ENCODE measurements around the gene SCN4A. TPM values are rescaled to one million over a fixed set of nuclear protein-coding genes. Genes with fewer than 3 reads are reported as not detected.
A peak's percentile ranks its signal among the peaks of the same experiment; 100 is the strongest.

Gene SCN4A
- total RNA-seq, 1 donor from 2014 or later, result 3.5 TPM

DNA sequence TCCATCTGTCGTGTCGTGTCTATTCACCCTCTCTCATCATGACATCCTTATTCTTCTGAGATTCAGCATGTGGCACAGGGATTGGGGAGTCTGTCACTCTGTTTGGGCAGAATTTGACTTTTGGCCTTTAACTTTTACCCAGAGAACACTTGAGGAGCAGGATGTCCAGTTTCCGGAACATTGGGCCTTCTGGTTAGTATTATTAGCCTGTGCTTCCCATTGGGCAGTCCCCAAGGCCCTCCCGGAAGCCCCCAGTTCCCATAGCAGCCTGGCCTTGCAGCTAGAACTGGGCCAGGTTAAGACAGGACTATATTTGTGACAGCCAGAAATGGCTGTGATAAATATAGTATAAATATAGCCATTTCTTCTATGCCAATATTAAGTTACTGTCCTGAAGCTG lies 9.6 kb downstream of the SCN4A start:
- ATAC-seq (peak; percentile 8), DNase-seq (ENCODE audit: low spot score) (no peak)
- intact Hi-C loops (cut with DNase I), result no loop called here

DNA sequence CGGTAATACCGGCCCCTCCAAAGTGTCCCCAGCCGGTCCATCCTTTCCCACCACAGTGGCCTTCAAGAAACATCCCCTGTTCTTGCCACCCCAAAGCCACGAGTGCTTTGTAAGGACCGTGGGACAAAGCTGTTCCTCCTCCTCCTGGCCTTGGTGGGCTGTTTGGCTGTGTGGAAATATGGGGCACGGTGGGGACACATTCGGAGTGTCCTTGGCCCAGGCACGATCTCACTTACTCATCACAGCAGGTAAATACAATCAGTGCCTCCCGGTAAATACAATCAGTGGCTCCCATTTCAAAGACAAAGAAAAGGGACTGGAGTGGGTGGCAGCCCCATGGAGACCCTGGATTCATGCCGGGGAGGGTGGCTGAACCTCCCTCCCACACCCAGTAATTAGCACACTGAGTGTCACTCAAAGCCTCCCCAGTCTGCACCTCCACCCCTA lies 10.4 kb downstream of the SCN4A start:
- intact Hi-C loops (cut with DNase I), result no loop called here
- DNase-seq (ENCODE audit: low spot score) (no peak), ATAC-seq (no peak)

DNA sequence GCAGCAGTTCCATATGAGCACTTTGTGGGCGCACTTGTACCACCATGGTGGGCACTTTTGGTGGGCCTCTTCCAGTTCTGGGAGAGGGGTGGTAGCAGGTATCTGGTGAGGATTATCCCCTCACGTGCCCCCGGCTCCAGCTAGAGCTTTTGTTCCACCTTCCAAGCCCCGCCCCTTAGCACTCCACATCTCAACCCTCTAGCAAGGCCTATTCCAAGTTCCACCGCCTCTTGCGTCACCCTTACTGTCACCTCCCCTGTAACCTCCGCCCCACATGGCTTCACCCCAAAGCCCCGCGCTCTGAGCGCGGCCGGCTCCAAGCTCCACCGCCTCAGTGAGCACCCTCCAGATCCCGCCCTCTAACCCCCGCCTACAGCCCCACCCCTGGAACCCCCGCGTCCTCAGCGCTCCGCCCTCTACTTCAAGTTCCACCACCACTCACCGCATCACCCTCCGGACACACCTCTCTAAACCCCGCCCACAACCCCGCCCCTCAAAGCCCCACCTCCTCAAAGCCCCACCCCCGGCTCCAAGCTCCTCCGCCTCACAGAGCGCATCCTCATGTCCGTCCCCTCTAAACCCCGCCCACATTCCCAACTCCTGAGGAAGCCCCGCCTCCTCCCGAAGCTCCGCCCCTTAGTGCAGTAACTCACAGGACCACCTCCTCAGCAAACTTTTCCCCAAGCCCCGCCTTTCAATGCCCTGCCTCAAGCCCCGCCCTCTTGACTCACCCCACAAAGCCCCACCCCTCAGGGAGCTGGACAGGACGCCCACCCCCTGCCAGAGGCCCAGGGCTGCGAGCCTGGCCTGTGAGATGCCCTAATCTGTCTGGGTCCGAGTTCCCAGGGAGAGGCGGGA lies 11.1 kb downstream of the SCN4A start:
- intact Hi-C loops (cut with DNase I), result no loop called here
- DNase-seq (ENCODE audit: low spot score) (peak; percentile 76), ATAC-seq (peak; percentile 80)

DNA sequence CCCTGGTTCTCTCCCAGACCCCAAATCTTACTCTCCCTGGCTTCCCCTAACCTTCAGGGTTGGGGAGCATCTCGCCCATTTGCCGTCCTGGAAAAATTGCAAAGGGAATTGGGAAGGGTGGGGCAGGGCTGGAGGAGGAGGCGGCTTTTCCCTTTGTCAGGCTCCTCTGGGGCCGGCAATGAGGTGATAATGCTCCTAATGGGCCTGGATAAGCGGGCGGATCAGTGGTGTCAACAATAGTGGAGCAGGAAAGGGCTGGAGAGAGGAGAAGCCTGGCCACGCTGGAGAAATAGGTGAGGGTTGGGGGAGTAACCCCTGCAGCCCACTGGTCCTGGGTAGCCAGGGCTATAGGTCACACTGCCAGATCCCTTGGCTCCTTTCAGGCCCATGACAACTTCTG lies 12.3 kb downstream of the SCN4A start:
- DNase-seq (ENCODE audit: low spot score) (no peak), ATAC-seq (no peak)
- intact Hi-C loops (cut with DNase I), result no loop called here

DNA sequence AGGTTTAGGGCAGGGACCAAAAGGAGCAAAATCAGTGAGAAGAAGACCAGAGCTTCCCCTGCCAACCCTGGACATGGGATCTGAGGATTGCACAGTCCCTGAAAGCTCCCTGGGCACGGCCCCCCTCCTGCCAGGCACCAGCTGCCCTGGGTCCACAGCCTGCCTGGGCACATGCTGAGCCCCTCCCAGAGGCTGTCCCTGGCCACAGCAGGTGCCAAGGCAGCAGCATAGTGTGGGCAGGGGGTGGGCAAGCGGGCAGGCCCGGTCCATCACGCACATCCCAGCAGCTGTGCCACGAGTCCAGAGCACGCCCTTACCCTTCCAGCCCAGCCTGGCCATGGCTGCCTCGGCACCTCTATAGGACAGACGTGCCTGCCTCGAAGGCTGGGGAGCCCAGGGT lies 12.7 kb downstream of the SCN4A start:
- DNase-seq (ENCODE audit: low spot score) (no peak), ATAC-seq (no peak)
- intact Hi-C loops (cut with DNase I), result no loop called here

DNA sequence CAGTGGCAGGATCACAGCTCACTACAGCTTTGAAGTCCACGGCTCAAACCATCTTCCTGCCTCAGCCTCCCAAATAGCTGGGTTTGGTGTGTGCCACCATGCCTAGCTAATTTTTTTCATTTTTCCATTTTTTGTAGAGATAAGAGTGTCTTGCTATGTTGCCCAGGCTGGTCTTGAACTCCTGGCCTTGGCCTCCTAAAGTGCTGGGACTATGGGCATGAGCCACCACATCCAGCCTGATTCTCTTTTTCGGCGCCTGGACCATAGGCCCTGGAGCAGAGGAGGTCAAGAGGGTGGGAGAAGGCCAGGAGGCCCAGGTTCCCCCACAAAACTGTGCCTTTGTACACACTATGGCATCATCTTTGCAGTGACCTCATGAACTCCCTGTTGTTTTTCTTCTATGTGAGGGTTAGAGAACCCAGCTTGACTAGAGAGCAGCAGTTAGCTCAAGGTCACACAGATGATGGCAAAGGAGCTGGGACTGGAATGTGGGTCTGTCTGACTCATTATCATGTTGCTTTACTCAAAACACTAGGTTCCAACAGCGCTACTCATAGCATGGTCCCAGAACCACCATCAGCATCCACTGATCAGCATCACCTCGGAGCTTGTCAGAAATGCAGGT lies 16.3 kb downstream of the SCN4A start:
- intact Hi-C loops (cut with DNase I), result no loop called here
- no peak for DNase-seq (ENCODE audit: low spot score)
- ATAC-seq, result no peak

DNA sequence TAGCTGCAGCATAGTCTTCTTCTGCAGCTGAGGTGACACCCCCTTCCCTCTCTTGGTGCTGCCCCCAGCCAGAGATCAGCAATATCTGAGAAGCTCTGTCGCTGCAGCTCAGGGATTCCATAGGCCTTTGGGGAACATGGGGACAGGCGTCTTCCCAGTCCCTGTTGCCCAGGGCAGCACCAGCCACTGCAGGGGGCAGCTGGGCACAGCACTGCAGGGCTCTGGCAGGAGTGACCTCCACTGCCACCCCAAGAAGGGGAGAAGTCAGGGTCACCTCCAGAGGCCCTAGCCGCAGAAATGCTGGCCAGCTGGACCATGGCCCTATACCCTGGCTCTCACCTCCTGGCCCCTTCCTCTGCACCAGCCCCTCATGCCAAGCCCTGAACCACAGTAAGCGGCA lies 16.9 kb downstream of the SCN4A start:
- intact Hi-C loops (cut with DNase I), result no loop called here
- ATAC-seq (no peak), DNase-seq (ENCODE audit: low spot score) (no peak)

DNA sequence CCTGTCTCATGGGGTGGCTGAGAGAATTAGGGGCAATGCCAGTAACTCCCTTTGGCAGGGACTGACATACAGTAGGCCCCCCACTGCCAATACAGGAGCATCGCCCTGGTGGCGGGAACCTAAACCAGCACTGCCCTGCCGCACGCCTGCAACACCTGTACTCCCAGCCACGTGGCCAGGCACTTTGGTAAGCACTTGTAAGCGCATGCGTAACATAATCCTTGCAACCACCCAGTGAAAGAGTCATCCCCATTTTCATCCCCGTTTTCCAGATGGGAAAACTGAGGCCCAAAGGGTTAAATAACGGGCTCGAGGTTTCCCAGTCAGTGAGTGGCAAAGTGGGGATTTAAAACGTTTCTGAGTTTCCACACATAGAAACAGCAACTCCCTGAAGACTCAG lies 17.5 kb downstream of the SCN4A start:
- ATAC-seq, result no peak
- intact Hi-C loops (cut with DNase I), result no loop called here
- DNase-seq (ENCODE audit: low spot score), result no peak

DNA sequence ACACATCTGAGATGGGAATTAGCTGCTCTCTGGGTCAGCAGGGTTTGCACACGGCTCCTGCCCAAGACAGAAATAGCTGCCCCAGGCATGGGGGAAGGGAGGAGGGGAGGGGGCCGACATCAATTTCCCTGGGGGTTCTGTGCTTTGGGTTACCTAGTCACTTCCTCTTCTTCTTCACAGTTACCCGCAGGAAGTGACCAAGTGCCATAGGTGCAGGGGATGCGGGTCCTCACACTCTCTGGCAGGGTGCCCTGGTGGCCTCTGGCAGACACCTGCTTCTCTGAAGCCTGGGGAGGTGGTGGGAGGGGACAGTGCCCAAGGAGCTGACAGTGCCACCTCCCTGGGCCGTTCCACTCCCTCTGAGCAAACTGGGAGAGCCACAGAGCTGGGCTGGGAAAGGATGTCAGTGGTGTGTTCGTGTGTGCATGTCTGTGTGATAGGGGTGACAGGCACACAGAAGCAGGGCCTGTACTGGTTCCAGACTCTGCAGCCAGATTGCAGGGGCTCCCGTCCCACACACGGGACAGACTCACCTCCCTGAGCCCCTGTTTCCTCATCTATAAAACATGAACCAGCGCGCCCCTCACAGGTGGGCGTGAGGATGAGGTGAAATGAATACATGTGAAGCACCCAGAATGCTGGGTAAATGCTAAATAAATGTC lies 18.2 kb downstream of the SCN4A start:
- intact Hi-C loops (cut with DNase I), result no loop called here
- ATAC-seq (no peak), DNase-seq (ENCODE audit: low spot score) (no peak)

DNA sequence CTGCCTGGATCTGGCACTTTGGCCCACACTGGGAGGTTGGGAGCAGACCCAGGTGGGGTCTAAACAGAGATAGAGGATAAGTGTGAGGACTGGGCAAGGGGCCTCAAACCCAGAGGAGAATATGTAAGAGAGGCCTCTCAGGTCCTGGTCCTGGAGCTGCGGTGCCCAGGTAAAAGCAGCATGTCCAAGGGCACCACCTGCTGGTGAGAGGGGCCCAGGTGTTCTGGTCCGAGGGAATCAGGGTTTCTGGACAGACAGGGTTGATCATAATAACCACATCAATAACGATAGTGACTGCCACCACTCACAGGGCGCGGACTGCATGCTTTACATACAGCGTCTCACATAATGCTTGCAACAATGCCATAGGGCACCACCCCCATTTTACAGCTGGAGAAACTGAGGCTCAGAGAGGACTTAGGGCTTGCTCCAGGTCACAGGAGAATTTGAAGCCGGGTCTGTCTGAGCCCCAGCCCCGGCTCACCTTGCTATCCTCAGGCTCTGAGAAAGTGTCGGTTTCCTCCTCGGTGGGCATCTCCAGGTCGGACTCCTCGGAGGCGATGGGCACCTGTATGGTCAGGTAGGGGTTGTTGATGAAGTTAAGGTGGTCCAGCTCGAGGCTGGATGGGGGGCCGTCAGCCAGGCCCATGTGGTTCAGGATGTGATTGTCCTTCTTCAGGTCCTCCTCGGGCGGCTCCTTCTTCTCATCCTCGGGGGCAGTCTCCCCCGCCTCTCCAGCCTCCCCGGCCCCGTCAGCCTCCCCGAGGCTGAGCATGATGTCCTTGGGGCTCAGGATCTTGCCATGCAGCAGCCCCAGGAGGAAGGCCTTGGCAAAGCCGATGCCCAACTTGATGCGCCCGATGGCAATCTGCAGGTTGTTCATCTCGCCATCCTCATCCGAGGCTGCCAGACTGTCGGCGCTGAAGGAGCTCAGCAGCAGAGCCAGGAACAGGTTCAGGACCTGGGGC lies 21.5 kb downstream of the SCN4A start:
- intact Hi-C loops (cut with DNase I), result no loop called here
- ATAC-seq, result no peak
- DNase-seq (ENCODE audit: low spot score), result no peak

DNA sequence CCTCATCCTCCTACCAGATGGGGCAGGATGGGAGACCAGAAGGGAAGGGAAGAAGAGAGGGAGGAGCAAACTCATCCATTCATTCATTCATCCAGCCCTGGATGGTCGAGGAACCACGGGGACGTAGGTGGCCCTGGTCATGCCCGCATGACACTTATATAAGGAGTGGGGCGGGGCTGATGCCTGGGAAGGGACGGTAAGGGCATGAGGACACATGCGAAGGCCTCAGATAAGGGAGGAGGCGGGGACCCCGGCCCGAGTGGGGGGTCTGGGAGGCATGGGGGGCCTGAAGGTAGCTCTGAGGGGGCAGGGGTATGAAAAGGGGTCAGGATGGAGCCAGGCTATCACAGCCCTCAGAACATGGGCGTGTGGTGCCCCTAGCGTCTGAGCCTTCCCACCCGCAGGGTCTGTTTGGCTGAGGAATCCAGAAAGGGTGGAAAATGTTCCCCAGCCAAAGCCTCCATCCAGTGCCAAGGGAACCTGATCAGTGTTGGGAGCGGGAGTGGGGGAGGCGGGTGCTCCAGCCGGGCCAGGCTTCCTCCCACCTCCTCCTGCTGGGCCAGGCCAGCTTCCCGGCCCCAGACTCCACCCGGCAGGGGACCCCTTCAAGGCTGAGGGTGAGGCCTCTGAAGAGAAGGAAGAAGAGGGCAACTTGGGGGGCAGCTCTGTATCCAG lies 23.0 kb downstream of the SCN4A start:
- intact Hi-C loops (cut with DNase I), result no loop called here
- no peak for DNase-seq (ENCODE audit: low spot score)
- no peak for ATAC-seq

DNA sequence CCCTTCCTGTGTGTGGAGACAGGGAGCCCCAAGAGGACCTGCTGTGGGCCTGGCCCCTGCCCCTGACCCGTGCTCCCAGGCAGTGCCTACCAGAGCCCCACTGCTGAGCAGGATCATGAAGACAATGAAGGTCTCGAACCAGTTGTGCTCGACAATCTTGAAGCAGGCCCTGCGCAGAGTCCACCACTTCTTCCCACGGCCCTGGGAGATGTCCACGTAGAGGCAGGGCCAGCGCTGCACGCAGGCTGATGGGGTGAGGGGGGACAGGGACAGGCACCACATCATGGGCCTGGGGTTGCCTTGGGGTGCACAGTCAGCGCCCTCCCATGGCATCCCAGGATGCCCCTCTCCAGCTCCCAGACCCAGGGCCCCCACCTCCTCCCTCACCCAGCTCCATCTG lies 24.2 kb downstream of the SCN4A start:
- intact Hi-C loops (cut with DNase I), result no loop called here
- ATAC-seq, result no peak
- no peak for DNase-seq (ENCODE audit: low spot score)

DNA sequence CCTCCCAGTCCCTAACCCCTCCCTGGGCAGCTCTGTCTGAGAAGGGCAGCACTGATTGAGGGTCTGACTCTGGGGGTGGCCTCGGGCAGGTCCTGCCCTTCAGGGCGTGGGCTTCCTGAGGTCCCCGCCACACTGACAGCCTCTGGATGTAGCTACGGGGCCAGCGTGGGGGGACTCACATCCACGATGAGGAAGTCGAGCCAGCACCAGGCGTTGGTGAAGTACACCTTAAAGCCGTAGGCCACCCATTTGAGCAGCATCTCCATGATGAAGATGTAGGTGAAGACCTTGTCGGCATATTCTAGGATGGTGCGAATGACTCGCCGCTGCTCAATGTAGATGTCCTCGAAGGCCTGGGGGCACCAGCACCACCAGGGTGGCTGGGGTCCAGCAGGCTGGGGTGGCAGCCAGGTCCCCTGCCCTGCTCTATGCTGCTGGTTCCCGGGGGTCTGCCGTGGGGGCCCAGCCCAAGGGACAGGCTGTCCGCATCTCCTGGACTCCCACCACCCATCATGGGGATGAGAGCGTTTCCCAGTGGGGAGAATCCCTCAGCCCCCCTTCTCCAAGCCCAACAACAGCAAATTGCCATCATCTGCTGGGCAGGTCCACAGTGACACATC lies 24.9 kb downstream of the SCN4A start:
- ATAC-seq (no peak), DNase-seq (ENCODE audit: low spot score) (no peak)
- intact Hi-C loops (cut with DNase I), result no loop called here

DNA sequence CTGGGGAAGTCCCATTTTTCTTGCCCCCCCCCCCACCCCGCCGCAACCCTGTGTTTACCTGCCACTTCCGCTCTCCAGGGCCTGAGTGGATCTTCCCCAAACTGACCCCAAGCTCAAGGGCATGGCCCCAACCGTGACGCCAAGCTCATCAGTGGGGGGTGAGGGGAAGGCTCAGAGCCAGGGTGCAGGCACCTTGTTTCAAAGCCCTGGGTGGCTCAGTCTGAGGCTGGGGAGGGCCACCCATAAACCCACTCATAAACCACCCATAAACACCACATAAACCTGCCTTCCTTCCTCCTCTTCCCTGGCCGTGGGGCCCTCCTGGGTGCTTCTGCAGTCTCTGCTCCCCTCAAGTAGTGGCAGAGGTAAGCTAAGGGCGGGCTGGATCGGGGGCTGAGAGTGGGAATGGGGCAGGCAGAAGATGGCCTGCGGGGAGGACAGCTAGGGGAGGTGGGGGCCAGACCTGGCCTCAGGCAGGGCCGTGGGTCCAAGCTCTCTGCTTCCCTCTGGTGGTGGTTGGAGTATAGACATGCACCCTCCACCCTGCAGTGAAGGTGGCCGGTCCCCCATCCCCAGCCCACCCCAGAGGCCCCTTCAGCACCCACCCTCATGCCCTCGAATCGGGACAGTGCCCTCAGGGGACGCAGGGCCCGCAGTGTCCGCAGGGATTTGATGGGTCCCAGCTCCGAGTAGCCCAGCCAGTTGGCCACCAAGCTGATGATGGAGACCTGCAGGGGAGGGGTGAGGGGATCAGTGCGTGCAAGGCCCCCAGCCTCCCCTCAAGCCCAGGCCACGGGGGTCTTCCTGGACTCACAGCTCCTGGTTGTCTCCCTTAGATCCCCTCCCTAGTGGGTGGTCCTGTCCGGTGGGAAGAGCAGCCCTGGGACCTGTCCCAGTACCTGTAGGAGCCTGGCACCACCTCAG lies 26.0 kb downstream of the SCN4A start:
- intact Hi-C loops (cut with DNase I), result no loop called here

DNA sequence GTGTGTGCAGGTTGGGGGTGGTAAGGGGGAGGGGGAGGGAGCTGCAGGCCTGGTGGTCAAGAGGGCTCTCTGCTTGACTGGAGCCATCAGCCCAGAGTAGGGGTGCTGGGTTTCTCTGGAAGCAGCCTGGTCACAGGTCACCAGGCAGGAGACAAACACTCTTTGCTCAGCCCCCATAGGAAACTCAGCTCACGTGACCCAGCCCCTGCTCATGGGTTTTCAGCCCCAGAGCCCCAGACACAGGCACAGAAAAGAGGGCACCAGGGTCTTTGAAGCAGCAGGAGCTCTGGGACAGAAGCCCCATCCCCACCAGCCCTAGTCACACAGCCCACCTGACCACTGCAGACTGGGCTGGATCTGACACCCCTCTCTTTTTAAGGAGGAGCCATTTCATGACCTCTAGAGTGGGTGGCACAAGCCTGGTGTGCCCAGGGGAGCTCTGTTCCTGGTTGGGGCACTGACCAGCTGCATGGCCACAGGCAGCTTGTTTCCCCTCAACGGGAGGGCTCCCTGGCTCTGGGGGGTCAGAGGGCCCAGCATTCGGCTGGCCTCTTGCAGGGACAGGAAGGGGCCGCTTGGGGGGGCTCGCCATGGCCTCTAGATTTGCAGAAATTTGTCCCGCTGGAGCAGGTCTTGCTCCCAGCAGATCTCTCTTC lies 26.8 kb downstream of the SCN4A start:
- no peak for DNase-seq (ENCODE audit: low spot score)
- ATAC-seq, result no peak
- intact Hi-C loops (cut with DNase I), result no loop called here

More for the DNA sequence above, 26.0 kb downstream of the SCN4A start:
- peak; percentile 75 for ATAC-seq
- no peak for DNase-seq (ENCODE audit: low spot score)

DNA sequence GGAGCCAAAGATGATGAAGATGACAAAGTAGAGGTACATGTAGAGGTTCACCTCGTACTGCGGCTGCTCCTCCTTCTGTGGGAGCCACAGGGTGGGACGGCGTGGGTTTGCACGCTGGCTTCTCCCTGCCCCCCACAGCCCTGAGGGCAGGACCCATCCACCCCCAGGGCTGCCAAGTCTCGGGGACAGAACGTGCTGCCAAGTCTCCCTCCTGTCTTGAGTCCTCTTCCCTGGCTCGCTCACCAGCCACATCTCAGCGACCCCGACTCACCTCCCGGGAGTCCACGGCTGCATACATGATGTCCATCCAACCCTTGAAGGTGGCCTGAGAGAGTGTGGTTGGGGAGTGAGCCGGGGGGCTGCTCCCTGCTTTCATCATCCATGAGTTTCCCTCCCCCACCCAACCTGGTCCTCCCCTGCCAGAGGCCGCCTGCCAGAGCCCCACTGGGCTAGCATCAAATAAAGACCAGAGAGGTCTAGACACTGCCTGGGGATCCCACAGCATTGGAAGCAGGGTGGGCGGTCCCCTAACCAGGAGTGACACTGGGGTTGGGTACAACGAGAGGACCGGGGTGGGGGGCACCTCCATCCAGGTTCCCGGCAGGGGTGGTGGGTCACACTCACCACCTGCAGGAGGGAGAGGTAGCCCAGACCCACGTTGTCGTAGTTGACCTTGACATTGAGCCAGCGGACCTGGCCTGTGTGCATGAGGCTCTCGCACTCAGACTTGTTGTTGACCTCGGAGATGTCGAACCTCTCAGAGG lies 27.8 kb downstream of the SCN4A start:
- intact Hi-C loops (cut with DNase I), result no loop called here
- no peak for ATAC-seq

More for the DNA sequence above, 27.8 kb downstream of the SCN4A start:
- DNase-seq (ENCODE audit: low spot score), result no peak

Data from sciatic nerve (tissue), 2 donors.